Heart right ventricle (tissue), 16 donors: ENCODE results near the gene CLCA4. TPM values are rescaled to one million over a fixed set of nuclear protein-coding genes. Genes with fewer than 3 reads are reported as not detected.

Experiments
- ATAC-seq, 8 donors: fragments of 200-7000 bp; cut with Tn5 transposase; one replicate each; pipeline ENCODE4 v1.9.1; 2020; ENCODE audit warnings: mild to moderate bottlenecking in 8 of 8, moderate library complexity in 8 of 8, moderate number of reproducible peaks in 1 of 8
- DNase-seq, 2 donors: peaks; one replicate each; pipeline ENCODE4 v3.0.0-alpha.2; 2020
- H3K27ac ChIP-seq, 10 donors: fragments of 200-600 bp; sonication (generic) in 2 of 10; one replicate each; pipeline versions ENCODE4 v1.5.0 to v1.8.0; 2020 to 2022; ENCODE audit warnings: mild to moderate bottlenecking in 3 of 10
- H3K27me3 ChIP-seq, 7 donors: fragments of 200-600 bp; one replicate each; pipeline ENCODE4 v1.8.0; 2021 to 2022; ENCODE audit warnings: mild to moderate bottlenecking in 2 of 7
- H3K36me3 ChIP-seq, 9 donors: fragments of 200-600 bp; sonication (generic) in 1 of 9; one replicate each; pipeline versions ENCODE4 v1.5.0 to v1.8.0; 2020 to 2022; ENCODE audit warnings: mild to moderate bottlenecking in 2 of 9
- H3K4me1 ChIP-seq, 9 donors: fragments of 200-600 bp; sonication (generic) in 1 of 9; one replicate each; pipeline versions ENCODE4 v1.5.0 to v1.8.0; 2020 to 2022; ENCODE audit warnings: mild to moderate bottlenecking in 4 of 9
- H3K4me3 ChIP-seq, 10 donors: fragments of 200-600 bp; sonication (generic) in 2 of 10; one replicate each; pipeline versions ENCODE4 v1.5.0 to v1.8.0; 2020 to 2022; ENCODE audit warnings: mild to moderate bottlenecking in 7 of 10, moderate library complexity in 2 of 10
- H3K9me3 ChIP-seq, 11 donors: fragments of 200-600 bp in 10 of 11; sonication (generic) in 2 of 11; one replicate each; pipeline versions ENCODE4 v1.5.0 to v1.8.0; 2013 to 2022; ENCODE audit warnings: mild to moderate bottlenecking in 2 of 11, control low read depth in 1 of 11, moderate library complexity in 1 of 11
- CTCF ChIP-seq, 9 donors: fragments of 200-600 bp; sonication (generic) in 2 of 9; IDR thresholded peaks; one replicate each; pipeline versions ENCODE4 v1.5.0 to v1.8.0; 2021 to 2022; ENCODE audit warnings: antibody characterized with exemption in 9 of 9, mild to moderate bottlenecking in 5 of 9, moderate library complexity in 1 of 9
- WGBS, 2 donors: extraction: QIAGEN DNeasy Blood & Tissue Kit; methylation state at CpG; one replicate each; pipeline ENCODE4 v1.1.7; 2013; ENCODE audit warnings: inconsistent platforms in 1 of 2; 5-methylcytosine and 5-hydroxymethylcytosine counted together
- intact Hi-C, 10 donors: fragments of 100-400 bp; cut with DNase I; formaldehyde crosslinking; loops; one replicate each; pipeline versions ENCODE4 v1.11.1 to v1.14.2; 2022
- polyA plus RNA-seq, 2 donors: library from polyadenylated mRNA; stranded (reverse); fragments of 200-250 nt; gene quantifications; one replicate each; pipeline ENCODE4 v1.2.3, GENCODE V29; 2013
- total RNA-seq, 10 donors: library from RNA; stranded (reverse); fragmentation: NEBNext Ultra II Directional in 3 of 10; extraction: Animal tissue kit (Norgen Biotek cat#: 25700) in 3 of 10; gene quantifications; one replicate each; pipeline versions ENCODE4 v1.2.1 to v1.2.4, GENCODE V29; 2021 to 2023
- donor health status: Arrhythmogenic right ventricular cardiomyopathy.
- donor health status: ischemic (EF 13 %, LVEDD 7.1; RV severe dilation, severe dysfunction).
- donor health status: healthy with polysubstance abuse.
- donor health status: DM: no; HTN: yes; CAD: no.
- donor health status: DM: no; HTN: no; CAD: no.
- donor health status: ischemic (EF 25% LVEDD 6.9; RV normal size, moderate dysfunction).
- donor health status: ischemic (EF 25% LVEDD 5.7; RV mildly dilated, moderate dysfunction).
- donor health status: healthy.
- donor health status: DM: yes; HTN: yes; CAD: no.
- donor health status: Ischemic cardiomyopathy.
- donor health status: ischemic (EF 35%, LVEDD 5.7; RV mildly dilated, moderate dysfunction).
- donor health status: nonischemic (EF 11% LVEDD 7.7; RV severe dilation, severe dysfunction).
- donor health status: DM: yes; HTN: yes; CAD: no.
- donor health status: PGD.
- donor health status: ischemic (EF 29% LVEDD 5.4; RV normal size, mild dysfunction).
- donor health status: nonischemic (EF 23%, LVEDD 6.1; RV moderate dilation, normal function).

The CLCA4 gene
- total and polyA plus RNA-seq, 12 donors = 0.04 to 0.23 TPM; not detected in 10

GRCh38 chr1:86581231-86581630 is 34.4 kb downstream of the CLCA4 start:
- no peak for TF ChIP-seq CTCF (IDR thresholded peaks at IDR 0.05)
- Histone ChIP-seq H3K4me1 (no peaks in the 10 kb centered on the region), H3K27me3 (no peaks in the 10 kb centered on the region), H3K9me3 (no peaks in the 10 kb centered on the region), H3K4me3 (no peak overlapping the region), H3K36me3 (no peaks in the 10 kb centered on the region), H3K27ac (no peak overlapping the region)
- intact Hi-C loops = no loop called here
- ATAC-seq (no peak), DNase-seq (no peak)
- WGBS, 2 donors = 75 to 78% methylated on average over 1 of the region's 1 CpG

DNA sequence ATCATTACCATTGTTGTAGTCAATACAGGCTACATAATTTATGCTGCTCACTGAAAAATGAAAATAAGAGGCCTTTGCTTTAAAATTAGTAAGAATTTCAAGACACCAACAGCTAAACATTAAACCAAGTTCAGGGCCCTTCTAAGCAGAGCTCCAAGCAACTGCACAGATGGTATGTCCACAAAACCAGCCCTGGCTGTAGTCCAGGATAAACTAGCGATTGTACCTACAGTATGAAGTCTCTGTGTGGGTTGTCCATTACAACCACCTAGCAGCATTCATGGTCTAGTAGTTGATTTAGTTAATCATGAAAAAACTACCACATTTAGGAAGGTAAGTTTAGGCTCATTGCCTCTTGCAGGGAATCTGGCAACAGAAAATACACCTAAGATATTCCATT is 35.3 kb downstream of the CLCA4 start:
- no peak for DNase-seq
- 85 to 89% methylated on average over 1 of the region's 1 CpG for WGBS, 2 donors
- no peak for TF ChIP-seq CTCF (IDR thresholded peaks at IDR 0.05)

GRCh38 chr1:86583032-86583431 is 36.2 kb downstream of the CLCA4 start:
- H3K4me3 ChIP-seq = no peak overlapping the region
- peaks cover 0 to 3% (median 0%) of the 10 kb centered on the region in 7 donors for H3K27me3 ChIP-seq
- no peaks in the 10 kb centered on the region for H3K4me1 ChIP-seq
- H3K36me3 ChIP-seq = no peaks in the 10 kb centered on the region
- WGBS, 2 donors = 94 to 100% methylated on average over 1 of the region's 1 CpG
- ATAC-seq (no peak), DNase-seq (no peak)
- no peak for TF ChIP-seq CTCF (IDR thresholded peaks at IDR 0.05)
- intact Hi-C loops = no loop called here
- H3K9me3 ChIP-seq = no peaks in the 10 kb centered on the region
- H3K27ac ChIP-seq = no peak overlapping the region

More for the DNA sequence above, 35.3 kb downstream of the CLCA4 start:
- peaks cover 0 to 3% (median 0%) of the 10 kb centered on the region in 7 donors for H3K27me3 ChIP-seq
- no peak overlapping the region for H3K27ac ChIP-seq
- no peaks in the 10 kb centered on the region for H3K9me3 ChIP-seq
- ATAC-seq = no peak
- H3K4me3 ChIP-seq = no peak overlapping the region
- intact Hi-C loops = no loop called here
- H3K36me3 ChIP-seq = no peaks in the 10 kb centered on the region
- no peaks in the 10 kb centered on the region for H3K4me1 ChIP-seq

GRCh38 chr1:86583593-86583992 is 36.7 kb downstream of the CLCA4 start:
- peaks cover 0 to 3% (median 0%) of the 10 kb centered on the region in 7 donors for H3K27me3 ChIP-seq

More at GRCh38 chr1:86583593-86583992, 36.7 kb downstream of the CLCA4 start:
- Histone ChIP-seq H3K4me1 (no peaks in the 10 kb centered on the region), H3K27ac (no peak overlapping the region), H3K4me3 (no peak overlapping the region), H3K9me3 (no peaks in the 10 kb centered on the region), H3K36me3 (no peaks in the 10 kb centered on the region)
- TF ChIP-seq CTCF (IDR thresholded peaks at IDR 0.05) = no peak
- intact Hi-C loops = no loop called here
- DNase-seq = no peak
- 76% methylated on average over 3 of the region's 3 CpGs for WGBS, 2 donors
- ATAC-seq = no peak
